Glutamatergic neuron (in vitro differentiated cells): Measurements from ENCODE around the gene COX7B. TPM values are rescaled to one million over a fixed set of nuclear protein-coding genes. Genes with fewer than 3 reads are reported as not detected.
"Not testable (repeated sequence)": the region's sequence is repeated elsewhere in the genome, so short reads cannot be mapped to it uniquely, and the experiment has no call there.

ENCODE experiments used
- DNase-seq: peaks from one replicate; pipeline ENCODE4 v3.0.0; 2022
- H3K27ac Mint-ChIP-seq: one replicate; pipeline ENCODE4 v1.8.0; 2020; ENCODE audit warnings: mild to moderate bottlenecking, mixed read lengths, inconsistent platforms; ENCODE audit not compliant: unreplicated experiment
- H3K27me3 Mint-ChIP-seq: one replicate; pipeline ENCODE4 v1.8.0; 2020; ENCODE audit warnings: mild to moderate bottlenecking, moderate library complexity, mixed read lengths, inconsistent platforms; ENCODE audit not compliant: unreplicated experiment
- H3K36me3 Mint-ChIP-seq: one replicate; pipeline ENCODE4 v1.8.0; 2020; ENCODE audit warnings: mild to moderate bottlenecking, mixed read lengths, inconsistent platforms; ENCODE audit not compliant: unreplicated experiment
- H3K4me1 Mint-ChIP-seq: one replicate; pipeline ENCODE4 v1.8.0; 2020; ENCODE audit warnings: mild to moderate bottlenecking, low read depth, mixed read lengths, inconsistent platforms; ENCODE audit not compliant: unreplicated experiment
- H3K4me3 Mint-ChIP-seq: one replicate; pipeline ENCODE4 v1.8.0; 2020; ENCODE audit warnings: mild to moderate bottlenecking, mixed read lengths, inconsistent platforms; ENCODE audit not compliant: unreplicated experiment
- H3K9me3 Mint-ChIP-seq: one replicate; pipeline ENCODE4 v1.8.0; 2020; ENCODE audit warnings: mild to moderate bottlenecking, moderate library complexity, mixed read lengths, inconsistent platforms; ENCODE audit not compliant: unreplicated experiment
- CTCF ChIP-seq: fragments of 200-600 bp; sonication (generic); IDR thresholded peaks from one replicate; pipeline ENCODE4 v1.5.0; 2021; ENCODE audit not compliant: partially characterized antibody, unreplicated experiment
- total RNA-seq: library from RNA; stranded (reverse); fragmentation: NEBNext Ultra II Directional; extraction: Animal tissue kit (Norgen Biotek cat#: 25700); gene quantifications from one replicate; pipeline ENCODE4 v1.2.1, GENCODE V29; 2021; ENCODE audit not compliant: unreplicated experiment

COX7B gene
- total RNA-seq, 1 donor from 2014 or later = 188 TPM

GRCh38 chrX:77938083-77938680, 38.9 kb downstream of the COX7B start:
- Mint-ChIP-seq H3K27ac (no peak overlapping the region), H3K9me3 (no peaks in the 10 kb centered on the region), H3K4me3 (no peak overlapping the region), H3K36me3 (no peaks in the 10 kb centered on the region), H3K4me1 (no peaks in the 10 kb centered on the region), H3K27me3 (no peaks in the 10 kb centered on the region)
- no peak for TF ChIP-seq CTCF
- DNase-seq = no peak

GRCh38 chrX:77945031-77945430, 45.8 kb downstream of the COX7B start:
- not testable (repeated sequence) for H3K36me3 Mint-ChIP-seq, H3K9me3 Mint-ChIP-seq, H3K4me3 Mint-ChIP-seq

GRCh38 chrX:77945910-77946545, 46.8 kb downstream of the COX7B start:
- no peak for TF ChIP-seq CTCF
- no peak for DNase-seq
- Mint-ChIP-seq H3K4me3 (no peak overlapping the region), H3K9me3 (no peaks in the 10 kb centered on the region), H3K4me1 (no peaks in the 10 kb centered on the region), H3K27ac (no peak overlapping the region), H3K27me3 (no peaks in the 10 kb centered on the region), H3K36me3 (no peaks in the 10 kb centered on the region)

More at GRCh38 chrX:77945031-77945430, 45.8 kb downstream of the COX7B start:
- not testable (repeated sequence) for H3K4me1 Mint-ChIP-seq, H3K27me3 Mint-ChIP-seq, H3K27ac Mint-ChIP-seq, DNase-seq

DNA sequence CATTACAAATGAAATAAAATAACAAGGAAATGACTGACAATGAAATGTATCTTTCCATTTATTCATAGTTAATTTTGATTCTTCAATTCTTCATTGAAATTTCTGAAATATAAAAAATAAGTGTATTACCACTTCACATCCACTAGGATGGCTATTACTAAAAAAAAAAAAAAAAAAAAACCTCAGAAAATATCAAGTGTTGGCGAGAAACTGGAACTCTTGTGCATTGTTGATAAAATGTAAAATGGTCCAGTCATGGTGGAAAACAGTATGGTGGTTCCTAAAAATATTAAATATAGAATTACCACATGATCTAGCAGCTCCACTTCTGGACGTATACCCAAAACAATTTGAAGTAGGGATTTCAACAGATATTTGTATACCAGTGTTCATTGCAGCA, 47.3 kb downstream of the COX7B start:
- no peak for DNase-seq
- no peak overlapping the region for H3K4me3 Mint-ChIP-seq
- no peaks in the 10 kb centered on the region for H3K36me3 Mint-ChIP-seq
- H3K27ac Mint-ChIP-seq = no peak overlapping the region
- H3K9me3 Mint-ChIP-seq = no peaks in the 10 kb centered on the region
- no peak for TF ChIP-seq CTCF
- no peaks in the 10 kb centered on the region for H3K4me1 Mint-ChIP-seq
- no peaks in the 10 kb centered on the region for H3K27me3 Mint-ChIP-seq

- no peaks in the 10 kb centered on the region for H3K4me1 Mint-ChIP-seq
These were observed 50.6 kb downstream of the COX7B start for GRCh38 chrX:77949840-77950239.

More at GRCh38 chrX:77949840-77950239, 50.6 kb downstream of the COX7B start:
- Mint-ChIP-seq H3K36me3 (no peaks in the 10 kb centered on the region), H3K9me3 (no peaks in the 10 kb centered on the region), H3K27me3 (no peaks in the 10 kb centered on the region), H3K4me3 (no peak overlapping the region), H3K27ac (no peak overlapping the region)
- DNase-seq = no peak
- TF ChIP-seq CTCF = no peak
